NCI-H2107 treated with DMSO at 0.1 percent for 48 hours (cell line): ENCODE measurements around the gene SYK.

Experiments
- DNase-seq: peaks from one replicate; lab custom pipeline; 2025; ENCODE audit not compliant: unreplicated experiment; lab: John Stamatoyannopoulos, UW

Gene SYK

GRCh38 chr9:90821697-90822096 lies 20.1 kb downstream of the SYK start:
- DNase-seq = no peak

- no peak for DNase-seq
Measured at GRCh38 chr9:90822866-90823265, 21.2 kb downstream of the SYK start.

- DNase-seq = no peak
Measured at GRCh38 chr9:90825586-90825985, 24.0 kb downstream of the SYK start.

GRCh38 chr9:90826326-90827020 lies 24.9 kb downstream of the SYK start:
- DNase-seq = no peak

- no peak for DNase-seq
Measured at GRCh38 chr9:90827181-90827871, 25.7 kb downstream of the SYK start.

- no peak for DNase-seq
Measured at GRCh38 chr9:90830051-90830450, 28.4 kb downstream of the SYK start.

- peak; percentile 66 for DNase-seq
Measured at GRCh38 chr9:90830977-90831376, 29.4 kb downstream of the SYK start.

- no peak for DNase-seq
Measured at GRCh38 chr9:90832261-90832660, 30.6 kb downstream of the SYK start.

GRCh38 chr9:90834828-90835595 lies 33.4 kb downstream of the SYK start:
- DNase-seq = no peak

- no peak for DNase-seq
Measured at GRCh38 chr9:90836411-90837080, 34.9 kb downstream of the SYK start.

- no peak for DNase-seq
Measured at GRCh38 chr9:90838098-90838497, 36.5 kb downstream of the SYK start.

GRCh38 chr9:90838581-90839154 lies 37.0 kb downstream of the SYK start:
- no peak for DNase-seq

- DNase-seq = no peak
Measured at GRCh38 chr9:90839183-90839728, 37.6 kb downstream of the SYK start.

GRCh38 chr9:90840696-90841095 lies 39.1 kb downstream of the SYK start:
- DNase-seq = no peak

GRCh38 chr9:90841213-90841612 lies 39.6 kb downstream of the SYK start:
- DNase-seq = no peak

GRCh38 chr9:90841615-90842014 lies 40.0 kb downstream of the SYK start:
- no peak for DNase-seq

GRCh38 chr9:90842176-90842777 lies 40.7 kb downstream of the SYK start:
- DNase-seq = no peak

GRCh38 chr9:90842996-90843395 lies 41.4 kb downstream of the SYK start:
- no peak for DNase-seq

- no peak for DNase-seq
Measured at GRCh38 chr9:90843525-90843924, 41.9 kb downstream of the SYK start.

GRCh38 chr9:90844326-90844725 lies 42.7 kb downstream of the SYK start:
- DNase-seq = no peak
